Smooth muscle cell (in vitro differentiated cells): Measurements from ENCODE around the gene PLEKHH1. TPM values are rescaled to one million over a fixed set of nuclear protein-coding genes. Genes with fewer than 3 reads are reported as not detected.
A peak's percentile ranks its signal among the peaks of the same experiment; 100 is the strongest.
"Not testable (repeated sequence)": the region's sequence is repeated elsewhere in the genome, so short reads cannot be mapped to it uniquely, and the experiment has no call there.

Experiments used
- DNase-seq: peaks from one replicate; lab custom pipeline; 2025; ENCODE audit not compliant: unreplicated experiment; lab: John Stamatoyannopoulos, UW
- H2AFZ ChIP-seq: fragments of 200-600 bp; sonication (generic); 2 replicates; pipeline ENCODE4 v1.6.0; 2016; ENCODE audit warnings: antibody characterized with exemption, low read depth, mild to moderate bottlenecking
- H3F3A ChIP-seq: fragments of 200-600 bp; sonication (generic); 2 replicates; pipeline ENCODE4 v1.6.0; 2017; ENCODE audit warnings: antibody characterized with exemption, low read depth
- H3K27ac ChIP-seq: fragments of 200-600 bp; sonication (generic); 2 replicates; pipeline ENCODE4 v1.5.1; 2016; ENCODE audit warnings: low read depth, mild to moderate bottlenecking
- H3K27me3 ChIP-seq: fragments of 200-600 bp; sonication (generic); 2 replicates; pipeline ENCODE4 v1.6.1; 2016; ENCODE audit warnings: low read depth, mild to moderate bottlenecking
- H3K36me3 ChIP-seq: fragments of 200-600 bp; sonication (generic); 2 replicates; pipeline ENCODE4 v1.5.1; 2016; ENCODE audit warnings: low read depth
- H3K4me1 ChIP-seq: fragments of 200-600 bp; sonication (generic); 2 replicates; pipeline ENCODE4 v1.5.1; 2016; ENCODE audit warnings: low read depth
- H3K4me2 ChIP-seq: fragments of 200-600 bp; sonication (generic); 2 replicates; pipeline ENCODE4 v1.6.0; 2016; ENCODE audit warnings: mild to moderate bottlenecking
- H3K4me3 ChIP-seq: fragments of 200-600 bp; sonication (generic); 2 replicates; pipeline ENCODE4 v1.5.1; 2016; ENCODE audit warnings: mild to moderate bottlenecking
- H3K79me2 ChIP-seq: fragments of 200-600 bp; sonication (generic); 2 replicates; pipeline ENCODE4 v1.6.0; 2016; ENCODE audit warnings: low read depth, mild to moderate bottlenecking
- H3K9ac ChIP-seq: fragments of 200-600 bp; sonication (generic); 2 replicates; pipeline ENCODE4 v1.6.0; 2016; ENCODE audit warnings: low read depth
- H3K9me3 ChIP-seq: fragments of 200-600 bp; sonication (generic); replicated peaks from 2 replicates; pipeline ENCODE4 v1.5.1; 2016; ENCODE audit warnings: low read depth
- H4K20me1 ChIP-seq: fragments of 200-600 bp; sonication (generic); 2 replicates; pipeline ENCODE4 v1.6.0; 2016; ENCODE audit warnings: low read depth
- WGBS: methylation state at CpG from one replicate; pipeline ENCODE4 v1.1.7; 2016; ENCODE audit warnings: low lambda C conversion rate; 5-methylcytosine and 5-hydroxymethylcytosine counted together
- polyA plus RNA-seq: library from polyadenylated mRNA; unstranded; fragments of >200 nt; fragmentation: Nextera tagmentation; extraction: Ambion mirVana; gene quantifications from 2 replicates; pipeline ENCODE4 v1.2.1, GENCODE V29; 2016
- total RNA-seq: library from RNA; depleted of rRNA; stranded (reverse); fragments of >200 nt; gene quantifications from 2 replicates; pipeline ENCODE4 v1.2.3, GENCODE V29; 2014
- TF ChIP-seq, protein P1 (sequence below): fragments of 200-600 bp; sonication (generic); IDR thresholded peaks from 2 replicates; pipeline ENCODE4 v1.5.1; 2017; ENCODE audit warnings: borderline replicate concordance, mild to moderate bottlenecking, antibody characterized with exemption; ENCODE audit not compliant: insufficient read depth, poor library complexity, severe bottlenecking

The PLEKHH1 gene
- total and polyA plus RNA-seq, 2 experiments from 2014 or later: 0.88 to 12.1 TPM

DNA sequence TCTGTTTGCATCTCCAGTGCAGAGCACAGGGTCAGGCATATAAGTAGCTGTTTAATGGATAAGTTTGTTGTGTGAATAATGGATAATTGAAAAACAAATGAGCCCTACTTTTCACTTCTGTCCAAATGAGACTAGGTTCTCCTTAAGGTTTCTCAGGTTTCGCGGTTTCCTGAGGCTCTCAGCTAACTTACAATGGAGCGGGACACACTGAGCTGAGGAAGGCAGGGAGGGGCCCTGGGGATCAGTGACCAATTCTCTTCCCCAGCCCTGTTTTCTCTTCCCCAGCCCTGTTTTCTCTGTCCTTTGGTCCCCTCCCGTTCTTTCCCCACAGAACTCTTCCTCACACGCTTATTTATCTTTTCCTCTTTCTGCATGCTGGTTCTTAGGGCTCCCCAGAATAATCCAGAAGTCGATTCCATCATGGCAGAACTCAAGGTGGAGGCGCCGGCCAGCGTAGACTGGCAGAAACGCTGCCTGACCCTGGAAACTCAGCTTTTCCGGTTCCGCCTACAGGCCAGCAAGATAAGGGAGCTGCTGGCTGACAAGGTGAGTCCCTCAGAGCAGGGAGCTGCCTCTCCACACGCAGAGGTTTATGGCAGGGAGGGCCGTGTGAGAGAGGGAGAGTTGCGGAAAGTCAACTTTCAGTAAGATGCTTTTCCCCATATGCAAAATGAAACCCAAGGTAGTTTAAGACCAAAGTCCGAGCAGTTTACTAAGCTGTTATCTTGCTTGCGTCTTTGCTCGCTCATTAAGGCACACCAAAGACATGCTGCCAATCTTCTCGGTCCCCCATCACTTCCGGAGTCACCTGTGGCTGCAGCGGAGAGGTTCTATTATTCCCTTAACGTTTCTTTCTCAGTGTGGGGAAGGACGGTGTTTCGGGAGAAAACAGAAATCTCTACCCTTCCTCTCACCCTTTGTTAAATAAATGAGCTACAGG, 8.6 kb downstream of the PLEKHH1 start:
- Histone ChIP-seq H3K4me2 (peak overlapping the region; percentile 27), H3K79me2 (no peaks in the 10 kb centered on the region), H3K27ac (no peak overlapping the region), H4K20me1 (no peaks in the 10 kb centered on the region), H3K4me3 (peak overlapping the region; percentile 28), H2AFZ (peak overlapping the region; percentile 28), H3K9me3 (no peaks in the 10 kb centered on the region), H3K9ac (no peak overlapping the region), H3F3A (no peaks in the 10 kb centered on the region), H3K36me3 (no peaks in the 10 kb centered on the region), H3K4me1 (peaks cover 21% of the 10 kb centered on the region), H3K27me3 (no peaks in the 10 kb centered on the region)
- TF ChIP-seq, protein P1, sequence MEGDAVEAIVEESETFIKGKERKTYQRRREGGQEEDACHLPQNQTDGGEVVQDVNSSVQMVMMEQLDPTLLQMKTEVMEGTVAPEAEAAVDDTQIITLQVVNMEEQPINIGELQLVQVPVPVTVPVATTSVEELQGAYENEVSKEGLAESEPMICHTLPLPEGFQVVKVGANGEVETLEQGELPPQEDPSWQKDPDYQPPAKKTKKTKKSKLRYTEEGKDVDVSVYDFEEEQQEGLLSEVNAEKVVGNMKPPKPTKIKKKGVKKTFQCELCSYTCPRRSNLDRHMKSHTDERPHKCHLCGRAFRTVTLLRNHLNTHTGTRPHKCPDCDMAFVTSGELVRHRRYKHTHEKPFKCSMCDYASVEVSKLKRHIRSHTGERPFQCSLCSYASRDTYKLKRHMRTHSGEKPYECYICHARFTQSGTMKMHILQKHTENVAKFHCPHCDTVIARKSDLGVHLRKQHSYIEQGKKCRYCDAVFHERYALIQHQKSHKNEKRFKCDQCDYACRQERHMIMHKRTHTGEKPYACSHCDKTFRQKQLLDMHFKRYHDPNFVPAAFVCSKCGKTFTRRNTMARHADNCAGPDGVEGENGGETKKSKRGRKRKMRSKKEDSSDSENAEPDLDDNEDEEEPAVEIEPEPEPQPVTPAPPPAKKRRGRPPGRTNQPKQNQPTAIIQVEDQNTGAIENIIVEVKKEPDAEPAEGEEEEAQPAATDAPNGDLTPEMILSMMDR: no peak
- DNase-seq: no peak
- WGBS: 44% methylated on average over 24 of the region's 24 CpGs

DNA sequence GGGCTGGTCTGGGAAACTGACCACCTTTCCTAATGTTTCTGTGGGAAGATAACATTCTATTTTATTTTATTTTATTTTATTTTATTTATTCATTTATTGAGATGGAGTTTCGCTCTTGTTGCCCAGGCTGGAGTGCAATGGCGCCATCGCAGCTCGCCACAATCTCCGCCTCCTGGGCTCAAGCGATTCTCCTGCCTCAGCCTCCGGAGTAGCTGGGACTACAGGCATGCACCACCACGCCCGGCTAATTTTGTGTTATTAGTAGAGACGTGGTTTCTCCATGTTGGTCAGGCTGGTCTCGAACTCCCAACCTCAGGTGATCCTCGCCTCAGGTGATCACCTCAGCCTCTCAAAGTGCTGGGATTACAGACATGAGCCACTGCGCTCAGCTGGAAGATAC, 9.5 kb downstream of the PLEKHH1 start:
- not testable (repeated sequence) for H3K9ac ChIP-seq, H3F3A ChIP-seq, H3K4me3 ChIP-seq, H4K20me1 ChIP-seq, H3K27ac ChIP-seq, DNase-seq, H2AFZ ChIP-seq, H3K9me3 ChIP-seq, H3K27me3 ChIP-seq, H3K4me2 ChIP-seq, H3K79me2 ChIP-seq, H3K36me3 ChIP-seq
- 96% methylated on average over 13 of the region's 13 CpGs for WGBS
- H3K4me1 ChIP-seq: peaks cover 21% of the 10 kb centered on the region

DNA sequence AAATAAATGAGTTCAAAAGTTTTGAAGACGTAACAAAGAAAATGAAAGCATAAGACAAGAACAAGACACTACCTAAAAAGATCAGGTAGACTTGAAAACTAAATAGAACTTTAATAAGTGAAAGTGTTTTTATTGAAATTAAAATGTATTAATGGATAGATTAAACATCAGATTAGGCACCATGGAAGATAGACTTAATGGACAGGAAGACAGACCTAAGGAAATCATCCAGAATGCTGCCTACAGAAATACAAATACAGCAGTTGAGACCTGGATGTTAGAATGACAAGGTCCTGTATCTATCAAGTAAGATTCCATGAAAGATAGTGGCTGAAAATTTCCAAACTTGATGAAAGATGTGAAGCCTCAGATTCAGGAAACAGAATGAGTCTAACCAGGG, 11.5 kb downstream of the PLEKHH1 start:
- DNase-seq: no peak

DNA sequence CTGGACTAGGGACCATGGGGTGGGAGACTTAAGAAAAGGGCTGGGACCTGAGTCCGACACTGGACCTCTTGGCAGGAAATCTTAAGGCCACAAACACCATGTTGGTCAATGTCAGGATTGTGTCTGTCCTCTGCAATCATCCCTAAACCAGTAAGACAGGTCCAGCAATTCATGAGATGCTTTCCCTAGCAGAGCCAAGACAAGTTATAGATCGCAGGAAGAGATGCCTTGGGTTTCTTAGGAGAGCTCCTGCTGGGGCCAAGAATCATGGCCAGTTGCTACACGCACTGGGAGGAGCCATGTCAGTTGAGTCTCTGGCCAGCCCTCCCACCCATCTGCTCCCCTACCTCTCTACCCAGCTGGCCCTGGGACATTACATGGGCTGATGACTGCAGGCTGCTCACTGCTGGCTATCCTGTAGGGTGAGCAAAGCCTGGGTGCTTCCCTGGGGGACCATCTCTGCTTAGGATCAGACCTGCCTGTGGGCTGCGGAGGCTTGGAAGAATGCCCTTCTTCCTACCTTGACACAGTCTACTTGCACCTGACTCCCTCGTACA, 14.2 kb downstream of the PLEKHH1 start:
- Histone ChIP-seq H3K4me2 (no peak overlapping the region), H3K4me3 (no peak overlapping the region), H3K36me3 (no peaks in the 10 kb centered on the region), H3K27me3 (no peaks in the 10 kb centered on the region), H3K4me1 (no peaks in the 10 kb centered on the region), H3K9ac (no peak overlapping the region), H3F3A (no peaks in the 10 kb centered on the region), H2AFZ (no peak overlapping the region), H4K20me1 (no peaks in the 10 kb centered on the region), H3K9me3 (no peaks in the 10 kb centered on the region), H3K27ac (no peak overlapping the region), H3K79me2 (no peaks in the 10 kb centered on the region)
- WGBS: 87% methylated on average over 5 of the region's 5 CpGs
- DNase-seq: no peak
- TF ChIP-seq, protein P1: no peak

More for the DNA sequence above, 11.5 kb downstream of the PLEKHH1 start:
- Histone ChIP-seq H3K36me3 (no peaks in the 10 kb centered on the region), H4K20me1 (no peaks in the 10 kb centered on the region), H3K4me2 (no peak overlapping the region), H3K9ac (no peak overlapping the region), H3F3A (no peaks in the 10 kb centered on the region), H3K9me3 (no peaks in the 10 kb centered on the region), H3K4me1 (peaks cover 13% of the 10 kb centered on the region), H2AFZ (no peak overlapping the region), H3K79me2 (no peaks in the 10 kb centered on the region), H3K4me3 (no peak overlapping the region), H3K27ac (no peak overlapping the region), H3K27me3 (no peaks in the 10 kb centered on the region)
- WGBS: 93% methylated on average over 1 of the region's 1 CpG
- TF ChIP-seq, protein P1: no peak
